DMS114 treated with DMSO at 0.1 percent for 48 hours (cell line): ENCODE results near the gene PPM1F.

Experiments used
- DNase-seq: peaks from one replicate; lab custom pipeline; 2025; ENCODE audit not compliant: unreplicated experiment; lab: John Stamatoyannopoulos, UW

The PPM1F gene, protein sequence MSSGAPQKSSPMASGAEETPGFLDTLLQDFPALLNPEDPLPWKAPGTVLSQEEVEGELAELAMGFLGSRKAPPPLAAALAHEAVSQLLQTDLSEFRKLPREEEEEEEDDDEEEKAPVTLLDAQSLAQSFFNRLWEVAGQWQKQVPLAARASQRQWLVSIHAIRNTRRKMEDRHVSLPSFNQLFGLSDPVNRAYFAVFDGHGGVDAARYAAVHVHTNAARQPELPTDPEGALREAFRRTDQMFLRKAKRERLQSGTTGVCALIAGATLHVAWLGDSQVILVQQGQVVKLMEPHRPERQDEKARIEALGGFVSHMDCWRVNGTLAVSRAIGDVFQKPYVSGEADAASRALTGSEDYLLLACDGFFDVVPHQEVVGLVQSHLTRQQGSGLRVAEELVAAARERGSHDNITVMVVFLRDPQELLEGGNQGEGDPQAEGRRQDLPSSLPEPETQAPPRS

DNA sequence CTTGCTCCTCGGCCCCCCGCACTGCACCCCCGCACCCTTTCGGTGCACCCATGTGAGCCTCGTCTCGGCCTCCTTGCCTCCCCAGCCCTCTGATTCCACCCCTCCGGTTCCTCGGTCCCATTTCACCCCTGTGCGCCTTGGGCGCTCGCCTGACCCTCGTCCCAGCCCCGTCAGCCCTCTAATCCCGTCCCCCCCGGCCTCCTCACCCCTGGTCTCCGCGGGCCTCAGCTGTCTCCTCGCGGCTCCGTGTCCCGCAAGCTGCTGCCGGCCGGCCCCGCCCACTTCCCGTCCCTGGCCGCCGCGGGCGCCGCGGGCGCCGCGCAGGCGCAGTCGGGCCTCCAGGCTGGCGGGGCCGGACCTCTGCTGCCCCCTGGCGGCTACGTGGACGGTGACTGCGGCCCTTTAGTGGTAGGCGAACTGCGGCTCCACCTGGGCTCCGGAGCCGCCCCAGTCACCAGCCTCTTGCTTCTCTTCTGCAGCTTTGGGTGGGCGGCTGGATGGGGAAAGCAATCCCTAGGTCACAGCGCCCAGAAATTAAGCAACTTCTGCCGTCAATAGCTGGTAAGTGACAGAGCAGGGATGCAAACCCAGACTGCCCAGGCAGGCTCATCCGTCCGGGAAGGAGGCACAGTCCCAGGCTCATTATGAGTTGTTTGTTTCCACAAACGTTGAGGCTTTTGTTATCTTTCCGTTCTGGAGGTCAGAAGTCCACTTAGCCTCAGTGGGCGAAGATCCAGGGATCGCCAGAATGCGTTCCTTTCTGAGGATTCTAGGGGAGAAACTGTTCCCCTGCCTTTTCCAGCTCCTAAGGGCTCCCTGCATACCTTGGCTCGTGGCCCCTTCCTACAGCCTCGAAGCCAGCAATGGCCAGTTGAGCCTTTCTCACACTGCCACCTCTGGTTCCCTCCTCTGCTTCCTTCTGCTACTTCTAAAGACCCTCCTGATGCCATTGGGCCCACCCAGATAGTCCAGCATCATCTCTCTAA, at the start of gene PPM1F:
Gene PPM1F (minus strand): TSS at position 263 of the 986 bp plus-strand sequence. CDS start 6,800 bp downstream, outside the sequence.
- peak; percentile 64 for DNase-seq

DNA sequence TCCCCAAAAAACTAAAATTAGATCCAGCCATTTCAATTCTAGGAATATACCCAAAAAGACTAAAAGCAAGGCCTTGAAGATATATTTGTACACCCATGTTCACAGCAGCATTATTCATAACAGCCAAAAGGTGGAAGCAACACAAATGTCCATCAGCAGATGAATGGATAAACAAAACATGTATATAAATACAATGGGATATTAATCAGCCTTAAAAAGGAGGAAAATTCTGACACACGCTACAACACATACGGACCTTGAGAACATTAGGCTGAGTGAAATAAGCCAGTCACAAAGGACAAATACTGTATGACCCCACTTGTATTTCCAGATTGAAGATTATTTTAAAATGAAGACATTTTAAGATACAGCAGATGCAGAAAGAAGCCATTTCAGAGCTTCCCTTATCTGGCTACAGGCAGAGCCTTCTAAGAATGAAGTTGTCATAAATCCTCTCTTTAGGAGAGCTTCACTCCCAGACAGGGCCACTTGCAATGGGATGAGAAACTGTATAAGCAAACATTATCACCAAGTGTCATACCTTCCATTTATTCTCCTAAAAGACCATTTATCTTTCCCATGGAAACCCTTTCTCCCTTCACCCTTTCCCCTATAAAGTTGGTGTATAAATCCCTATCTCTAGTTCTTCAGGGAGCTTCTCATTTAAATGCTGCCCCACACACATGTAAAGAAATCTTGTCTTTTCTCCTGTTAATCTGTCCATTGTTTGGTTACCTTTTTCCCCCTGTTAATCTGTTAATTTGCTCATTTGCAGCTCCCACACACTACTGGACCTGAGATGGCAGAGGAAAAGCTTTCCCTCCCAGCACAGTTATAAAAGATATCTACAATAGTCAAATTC, 49.2 kb upstream of the PPM1F start:
- no peak for DNase-seq

DNA sequence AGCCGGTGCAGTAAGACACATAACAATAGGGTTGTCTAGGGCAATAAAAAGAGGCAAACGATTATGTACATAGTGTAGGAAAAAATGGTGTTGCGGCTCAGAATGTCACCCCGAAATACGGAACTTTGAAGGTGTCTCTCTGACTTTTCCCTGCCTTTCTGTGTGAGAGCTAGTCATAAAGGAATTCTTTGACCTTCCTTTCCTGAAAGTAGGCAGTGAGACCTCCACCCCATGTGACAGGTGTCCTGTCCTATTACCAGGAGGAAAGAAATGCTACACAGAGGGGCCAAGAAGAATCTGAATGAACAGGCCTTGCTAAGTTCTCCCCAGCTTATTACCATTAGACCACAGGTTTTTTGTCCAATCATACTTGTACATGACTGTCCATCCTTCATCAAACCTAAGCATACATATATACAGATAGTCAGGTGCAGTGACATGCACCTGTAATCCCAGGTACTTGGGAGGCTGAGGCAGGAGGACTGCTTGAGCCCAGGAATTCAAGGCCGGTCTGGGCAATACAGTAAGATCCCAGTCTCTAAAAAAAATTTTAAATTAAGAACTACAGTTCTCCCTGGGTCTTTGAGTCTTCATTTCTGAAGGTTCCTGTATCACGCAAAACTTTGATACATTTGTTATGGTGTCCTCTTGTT, 46.1 kb upstream of the PPM1F start:
- DNase-seq: no peak

DNA sequence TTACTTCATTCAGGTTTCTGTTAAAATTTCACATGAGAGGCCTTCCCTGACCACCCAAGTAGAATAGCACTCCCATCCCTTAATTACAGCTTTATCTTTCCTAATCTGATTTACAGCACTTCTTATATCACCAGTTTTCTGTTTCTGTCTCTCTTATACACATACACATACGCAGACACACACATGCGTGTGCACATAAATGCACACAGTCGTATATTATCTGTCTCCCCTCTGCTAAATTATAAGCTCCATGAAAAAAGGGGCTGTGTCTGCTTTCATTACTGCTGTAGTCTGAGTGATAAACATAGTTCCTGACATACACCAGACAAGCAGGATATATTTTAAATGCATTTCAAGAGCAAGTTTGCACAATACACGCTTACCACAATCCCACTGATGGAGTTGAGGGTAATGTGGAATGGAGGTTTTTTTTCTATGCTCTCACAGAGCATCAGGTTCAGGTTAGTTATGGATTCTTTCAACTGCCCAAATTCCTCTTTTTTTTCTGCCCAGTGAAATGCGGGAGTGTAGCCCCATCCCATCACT, 43.6 kb upstream of the PPM1F start:
- no peak for DNase-seq

DNA sequence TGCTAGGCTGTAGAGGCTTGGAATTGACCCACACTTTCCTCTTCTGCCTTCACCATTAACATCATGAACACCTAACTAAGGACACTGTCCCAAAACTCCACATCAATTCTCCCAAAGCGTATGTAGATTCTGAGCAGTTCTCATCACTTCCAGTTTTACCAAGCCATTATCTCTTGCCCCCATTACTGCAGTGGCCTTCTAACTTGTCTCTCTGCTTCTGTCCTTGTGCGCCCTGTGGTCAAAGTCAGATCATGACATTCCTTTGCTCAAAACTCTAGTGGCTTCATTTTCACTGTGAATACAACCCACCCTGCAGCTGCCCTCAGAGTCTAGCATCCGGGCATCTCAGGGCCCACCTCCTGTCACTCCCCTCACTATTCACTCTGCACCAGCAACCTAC, 43.0 kb upstream of the PPM1F start:
- DNase-seq: no peak

DNA sequence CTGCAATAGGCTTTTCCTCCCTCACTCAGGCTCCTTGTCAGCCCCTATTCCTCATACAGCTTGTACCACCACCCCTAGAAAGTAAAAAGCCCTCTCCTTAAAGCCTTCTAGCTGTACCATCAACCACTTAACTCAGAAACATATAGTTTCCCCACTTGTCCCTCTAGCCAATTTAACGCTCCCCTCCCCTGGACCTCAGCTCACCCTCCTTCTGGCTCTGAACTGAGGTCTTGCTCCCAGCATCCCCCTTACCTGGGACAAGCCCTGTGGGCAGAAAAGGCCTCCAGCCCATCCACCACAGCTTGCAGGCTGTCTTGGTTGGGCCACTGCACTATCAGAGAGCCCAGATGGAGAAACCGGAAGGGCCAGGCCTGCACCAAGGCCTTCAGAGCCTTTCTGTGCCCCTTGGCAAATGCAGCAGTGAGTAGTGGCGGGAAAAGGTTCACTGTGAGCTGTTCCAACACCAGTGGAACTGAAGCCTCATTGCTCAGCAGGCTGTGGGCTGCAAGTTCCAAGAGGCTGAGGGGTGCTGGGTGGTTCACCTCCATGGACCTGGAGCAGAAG, 42.3 kb upstream of the PPM1F start:
- DNase-seq: no peak

DNA sequence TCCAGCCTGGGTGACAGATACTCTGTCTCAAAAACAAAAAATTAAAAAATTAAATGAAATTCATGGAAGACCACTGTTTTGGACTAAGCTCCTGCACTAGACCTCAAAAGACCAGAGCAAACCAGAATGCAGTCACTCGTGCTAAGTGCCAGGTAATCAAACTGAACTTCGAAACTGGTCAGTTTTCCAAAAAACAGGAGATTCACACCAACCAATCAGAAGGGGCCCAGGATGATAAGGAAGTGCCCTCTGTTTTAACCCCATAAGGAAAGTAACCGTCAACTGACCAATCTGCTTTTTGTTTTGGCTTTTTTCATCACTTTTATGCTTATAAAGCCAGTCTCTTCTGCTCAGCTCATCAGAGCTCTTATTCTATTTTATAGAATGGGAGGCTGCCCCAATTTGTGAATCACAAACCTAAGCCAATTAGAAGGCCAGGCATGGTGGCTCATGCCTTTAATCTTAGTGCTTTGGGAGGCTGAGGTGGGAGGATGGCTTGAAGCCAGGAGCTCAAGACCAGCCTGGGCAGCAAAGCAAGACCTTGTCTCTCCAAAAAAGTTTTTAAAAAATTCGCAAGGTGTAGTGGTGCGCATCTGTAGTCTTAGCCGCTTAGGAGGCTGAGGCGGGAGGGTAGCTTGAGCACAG, 40.1 kb upstream of the PPM1F start:
- no peak for DNase-seq

DNA sequence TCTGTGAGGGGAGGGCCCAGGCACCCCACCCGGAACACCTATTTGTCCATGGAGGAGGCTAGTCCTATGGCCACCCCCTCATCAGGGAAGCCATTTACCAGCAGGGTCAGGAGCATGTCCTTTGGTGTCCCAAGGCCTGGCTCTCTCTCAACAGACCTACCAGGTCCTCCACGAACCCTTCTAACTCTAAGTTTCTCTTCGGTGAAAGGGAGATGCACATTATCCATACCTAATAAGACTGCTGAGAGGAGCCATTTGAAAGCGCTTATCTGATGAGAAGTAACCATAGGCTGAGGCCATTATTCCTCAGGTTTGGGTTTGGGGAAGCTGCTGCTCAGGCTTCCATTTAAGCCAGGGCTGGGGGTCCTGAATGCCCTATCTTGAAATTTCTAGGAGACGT, 39.1 kb upstream of the PPM1F start:
- DNase-seq: no peak

DNA sequence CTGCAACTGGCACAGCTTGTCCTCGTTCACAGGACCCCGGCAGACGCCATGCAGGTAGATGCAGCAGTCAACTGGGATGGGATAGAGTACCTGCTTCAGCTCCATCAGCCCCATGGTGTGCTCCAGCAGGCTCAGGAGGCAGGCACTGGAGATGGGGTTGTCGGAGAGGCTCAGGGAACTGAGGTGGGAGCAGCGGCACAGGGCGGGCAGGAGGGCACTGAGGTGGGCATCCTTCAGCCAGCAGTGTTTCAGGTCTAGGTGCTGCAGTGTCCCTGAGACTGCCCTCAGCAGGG, 38.6 kb upstream of the PPM1F start:
- no peak for DNase-seq

DNA sequence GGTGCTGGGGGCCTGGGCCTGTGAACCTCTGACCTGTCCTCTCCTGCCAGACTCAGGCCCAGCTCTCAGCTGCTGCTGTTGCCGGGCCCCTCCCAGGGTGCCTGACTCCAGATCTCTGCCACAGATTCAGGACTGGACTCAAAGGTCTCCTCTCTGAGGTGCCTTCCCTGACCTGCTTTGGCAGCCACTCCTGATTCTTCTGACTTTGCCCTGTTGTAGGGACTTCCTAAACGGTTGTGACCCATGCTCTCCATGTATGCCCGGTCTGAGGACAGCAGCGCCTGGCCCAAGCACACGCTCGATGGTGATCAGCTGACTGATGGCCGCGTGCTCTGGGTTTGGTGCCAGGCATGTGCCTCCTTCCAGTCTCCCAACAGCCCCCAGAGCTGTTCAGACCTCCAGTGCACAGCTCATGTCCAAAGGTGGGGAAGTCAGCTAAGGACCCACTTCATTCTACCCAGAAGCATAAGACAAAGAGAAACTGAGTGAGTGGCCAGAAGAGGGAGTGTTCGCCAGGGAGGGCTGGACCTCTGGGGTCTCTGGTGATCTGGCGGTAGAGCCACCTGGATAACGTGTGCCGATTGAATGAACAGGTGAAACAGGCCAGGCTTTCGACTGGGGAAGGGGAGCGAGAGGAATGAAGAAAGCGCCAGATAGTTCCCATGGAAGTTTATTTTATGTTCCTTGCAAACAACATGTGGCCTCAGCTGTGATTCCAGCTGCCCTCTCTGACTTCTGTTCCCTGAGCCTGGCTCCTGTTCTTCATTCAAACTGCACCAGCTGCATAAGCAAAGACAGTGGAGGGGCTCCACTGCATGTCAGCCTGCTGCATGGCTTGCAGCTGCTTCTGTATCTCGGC, 38.0 kb upstream of the PPM1F start:
- no peak for DNase-seq

DNA sequence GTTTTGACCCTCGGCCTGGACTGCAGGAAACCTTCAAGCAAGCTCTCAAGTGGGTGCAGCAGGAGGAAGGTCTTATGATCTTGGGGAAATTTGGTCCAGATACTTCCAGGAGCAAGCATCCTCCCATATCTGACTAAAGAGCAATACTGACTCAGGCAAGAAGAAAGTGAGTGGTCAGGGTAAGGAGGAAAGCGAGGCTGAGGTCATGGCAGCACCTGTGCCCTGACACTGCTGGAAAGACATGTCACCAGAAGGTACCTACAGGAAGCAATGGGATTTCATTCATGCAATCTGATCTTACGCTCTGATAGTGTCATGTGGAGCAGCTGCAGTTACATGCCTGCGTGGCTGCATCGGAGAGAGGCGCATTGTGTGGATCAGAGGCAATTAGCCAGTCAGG, 36.4 kb upstream of the PPM1F start:
- DNase-seq: no peak

DNA sequence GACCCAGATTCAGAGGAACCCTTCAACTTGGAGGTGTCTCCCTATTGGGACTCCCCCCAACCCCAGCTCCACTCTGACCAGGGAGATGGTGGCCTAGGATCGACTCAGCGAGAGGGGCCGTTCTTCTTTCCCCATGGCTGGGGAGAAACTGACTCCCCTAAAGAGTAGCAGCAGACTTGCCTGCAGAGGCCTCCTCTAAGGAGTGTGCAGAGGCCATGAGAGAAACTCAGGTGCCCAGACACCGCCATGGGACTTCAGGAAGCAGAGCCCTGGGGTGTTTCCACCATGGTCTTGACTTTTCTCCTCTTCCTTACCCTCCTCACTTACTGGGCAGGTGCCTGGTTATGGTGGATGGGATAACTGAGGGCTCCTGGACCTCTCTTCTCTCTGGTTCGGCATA, 32.6 kb upstream of the PPM1F start:
- no peak for DNase-seq

DNA sequence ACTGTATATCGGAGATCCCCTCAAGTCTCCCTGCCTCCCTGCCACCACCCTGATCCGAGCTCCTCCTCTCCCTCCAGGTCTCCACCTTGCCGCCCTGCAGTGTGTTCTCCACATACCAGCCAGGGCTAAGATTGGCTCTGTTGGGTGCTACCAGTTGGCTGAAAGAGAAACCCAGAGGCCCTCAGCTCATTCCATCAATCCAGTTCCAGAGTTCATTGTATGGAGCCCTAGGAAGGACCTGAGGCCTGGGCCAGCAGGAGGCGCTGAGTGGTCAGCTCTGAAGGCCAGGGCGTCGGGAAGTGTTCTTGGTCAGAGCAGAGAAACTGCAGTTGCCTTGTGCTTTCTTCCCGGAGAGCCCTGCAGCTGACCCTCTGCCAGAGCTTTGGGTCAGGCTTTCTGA, 32.1 kb upstream of the PPM1F start:
- DNase-seq: no peak

DNA sequence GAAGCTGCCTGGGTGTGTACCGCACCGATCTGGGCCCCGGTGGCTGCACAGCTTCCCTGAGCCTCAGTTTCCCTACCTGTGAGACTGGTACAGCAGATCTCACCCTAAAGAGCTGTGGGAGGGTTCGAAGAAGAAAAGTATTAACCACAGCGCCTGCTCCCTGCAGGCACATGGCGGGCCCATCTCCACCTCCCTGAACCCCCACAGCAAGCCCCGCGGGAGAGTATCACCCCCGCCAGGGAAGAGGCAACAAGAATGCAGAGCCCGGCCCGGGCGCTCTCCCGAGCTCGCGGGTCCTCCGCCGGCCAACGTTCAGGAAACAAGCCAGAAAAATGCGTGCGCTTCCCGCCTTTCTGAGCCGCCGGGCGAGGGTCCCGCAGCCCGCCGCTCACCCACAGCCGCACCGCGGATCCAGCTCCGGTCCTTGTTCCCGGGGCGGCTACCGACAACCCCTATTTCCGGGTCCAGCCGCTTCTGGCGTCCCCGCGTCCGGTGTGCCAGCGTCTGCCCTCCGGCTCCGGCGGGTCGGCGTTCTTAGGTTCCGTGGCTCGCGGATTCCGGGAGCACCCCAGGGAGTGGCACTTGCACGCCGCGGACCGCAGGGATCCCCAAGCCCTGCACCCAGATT, 29.8 kb upstream of the PPM1F start, which contains the start of gene TOP3B:
Gene TOP3B (minus strand): TSS at position 450 of the 628 bp plus-strand sequence. CDS start 7,078 bp downstream, outside the sequence.
- DNase-seq: peak; percentile 55

DNA sequence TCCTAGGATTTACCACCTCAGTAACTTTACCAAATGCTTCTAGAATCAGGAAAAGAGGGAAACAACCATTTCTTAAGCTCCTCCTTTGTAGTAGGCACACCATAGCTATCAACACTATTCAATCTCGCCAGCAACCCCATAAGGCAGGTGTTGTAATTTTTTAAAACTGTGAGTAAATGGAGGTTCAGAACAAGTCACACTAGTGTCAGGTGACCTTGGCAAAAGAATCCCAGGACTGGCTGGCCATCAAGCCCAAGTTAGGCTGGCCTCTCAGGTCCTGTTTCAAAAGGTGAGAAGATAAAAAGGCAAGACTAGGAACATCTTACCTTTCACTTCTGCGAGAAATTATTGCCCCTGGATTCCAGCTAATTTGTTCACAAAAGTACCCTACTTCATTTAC, 29.2 kb upstream of the PPM1F start:
- DNase-seq: no peak

DNA sequence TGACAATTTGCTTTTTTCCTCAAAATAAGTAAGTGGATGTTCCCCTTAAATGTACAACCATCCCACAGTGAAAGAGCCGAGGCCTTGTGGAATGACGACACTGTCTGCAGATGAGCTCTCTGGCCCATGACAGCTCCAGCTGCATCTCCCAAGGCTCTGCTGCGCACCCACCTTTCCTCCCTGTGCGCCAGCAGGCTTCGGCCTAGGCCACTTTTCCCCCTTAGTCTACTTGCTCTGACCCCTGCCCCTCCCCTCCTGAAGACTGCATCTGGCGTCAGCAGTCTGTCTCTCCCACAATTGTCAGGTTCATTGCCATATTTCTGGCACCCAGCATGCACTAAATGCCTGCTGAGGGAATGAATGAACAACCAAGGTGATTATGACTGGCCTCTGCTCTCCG, 27.9 kb upstream of the PPM1F start:
- DNase-seq: no peak

DNA sequence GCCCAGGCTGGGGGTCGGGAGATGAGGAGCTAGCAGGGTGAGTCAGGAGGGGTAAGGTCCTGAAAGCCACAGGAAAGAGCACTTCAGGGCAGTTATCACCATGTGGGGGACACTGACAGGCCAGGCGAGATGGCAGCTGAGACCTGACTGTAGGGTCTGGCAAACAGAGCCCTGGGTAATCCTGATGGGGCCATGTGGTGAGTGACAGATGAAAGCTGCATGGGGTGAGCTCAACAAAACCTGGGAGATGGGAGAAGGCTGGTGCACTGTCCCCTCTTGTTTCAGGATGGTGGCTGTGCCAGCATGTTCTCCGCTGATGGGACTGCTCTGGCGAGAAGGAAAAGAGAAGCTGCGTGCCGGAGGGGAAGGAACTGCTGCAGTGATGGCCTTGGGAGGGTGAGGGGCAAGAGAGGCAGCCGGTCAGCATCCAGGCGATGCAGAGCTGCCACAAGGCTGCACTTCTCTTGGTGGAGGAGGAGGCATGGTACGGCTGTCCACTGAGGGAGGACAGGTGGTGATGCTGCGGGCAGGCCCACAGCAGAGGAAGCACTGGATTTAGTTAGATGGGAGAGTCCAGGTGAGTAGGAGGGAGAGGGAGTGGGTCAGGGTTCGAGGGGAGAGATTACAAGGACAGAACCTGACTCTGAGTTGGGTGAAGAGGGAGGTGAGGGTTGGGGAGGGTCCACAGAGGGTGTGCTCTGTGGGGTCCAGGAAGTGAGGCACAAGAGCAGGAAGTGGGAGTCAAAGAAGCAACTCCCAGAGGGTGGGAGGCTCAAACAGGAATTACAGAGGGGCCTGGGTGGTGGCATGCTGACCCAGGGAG, 26.1 kb upstream of the PPM1F start:
- no peak for DNase-seq
